ENCODE data around the gene BBS10. TPM values are rescaled to one million over a fixed set of nuclear protein-coding genes. Genes with fewer than 3 reads are reported as not detected.

BBS10 gene
- 2.8 to 4.4 TPM (median 4.4 TPM) in 5 replicates for total RNA-seq (2022; extraction: Qiagen RNA extraction; ENCODE audit: low read depth)

DNA sequence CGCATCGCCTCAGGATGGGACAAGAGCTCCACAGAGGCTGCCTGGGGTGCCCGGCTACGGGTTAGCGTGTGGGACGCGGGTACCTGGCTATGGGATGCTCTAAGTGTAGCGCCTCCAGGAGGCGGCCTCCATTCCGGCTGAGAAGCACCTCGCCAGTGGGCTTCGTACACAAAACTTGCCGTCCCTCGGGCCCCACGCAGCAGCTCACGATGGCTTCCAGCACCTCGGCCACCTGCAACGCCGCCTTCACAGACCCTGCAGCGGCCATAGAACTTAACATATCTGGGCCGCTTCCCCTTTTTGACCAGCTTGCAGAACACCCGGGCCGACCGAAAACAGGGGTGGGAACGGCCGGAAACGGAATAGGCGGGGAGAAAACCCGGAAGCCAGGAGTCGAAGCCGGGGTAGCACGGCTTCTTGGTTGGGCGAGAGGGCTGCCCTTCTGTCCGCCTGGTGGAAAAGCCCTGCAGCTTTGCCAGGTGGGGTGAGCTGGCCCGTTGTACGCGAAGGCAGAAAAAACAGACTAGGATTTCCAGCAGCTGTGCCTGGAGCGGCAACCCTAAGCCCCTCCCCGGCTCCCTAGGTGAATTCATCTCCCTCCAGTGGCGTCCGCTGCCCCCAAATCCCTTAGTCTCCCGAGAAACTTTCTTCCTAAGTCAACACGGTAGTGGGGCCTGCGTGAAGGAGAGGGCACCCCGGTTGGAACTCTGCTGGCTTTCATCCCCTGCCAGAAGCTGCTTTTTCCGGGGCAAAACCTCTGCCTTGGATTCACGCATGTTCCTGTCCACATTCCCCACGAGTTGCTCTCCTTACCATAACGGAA, at the start of gene BBS10:
Gene BBS10, minus strand, starts transcription at position 337 of the 823 bp plus-strand sequence. Its CDS starts 57 bp downstream, at position 280.

Other genes starting within 250 kb of the BBS10 start
- gene OSBPL8, start 211.4 kb upstream of the BBS10 start, total RNA-seq (2022; extraction: Qiagen RNA extraction; ENCODE audit: low read depth) = 8.5 to 20.9 TPM (median 16.8 TPM) in 5 replicates

Measured in A549 treated with GW870086 at 1 μM for 4 hours (cell line).